ENCODE data around the gene ATF7. TPM values are rescaled to one million over a fixed set of nuclear protein-coding genes. Genes with fewer than 3 reads are reported as not detected.

ATF7 gene
- polyA plus RNA-seq, 1 of the 3 experiments (the other 2 are of a cell fraction), result 12.8 TPM

- H3K9ac ChIP-seq, result no peak overlapping the region
- H3K4me1 ChIP-seq (ENCODE audit: control insufficient read depth in 1 of 2, insufficient read depth in 2 of 2, low read depth in 1 of 2, low read length in 1 of 2), result peaks cover 0 to 5% of the 10 kb centered on the region in 2 experiments; a peak in 2 of 4 replicates
- no peaks in the 10 kb centered on the region for H3K9me2 ChIP-seq
- peak overlapping the region; percentile 43 to 50; a peak in 3 of 4 replicates for H3K27ac ChIP-seq (ENCODE audit: low read depth in 2 of 2, low read length in 1 of 2)
- TF ChIP-seq POLR2AphosphoS5 (IDR thresholded peaks at IDR 0.05; ENCODE audit: low read depth, low read length) (peak; percentile 74; the same call in 1 of the 2 replicates), PBX3 (IDR thresholded peaks at IDR 0.05) (no peak), JUND (IDR thresholded peaks at IDR 0.05) (no peak)
- TF ChIP-seq, protein P1, sequence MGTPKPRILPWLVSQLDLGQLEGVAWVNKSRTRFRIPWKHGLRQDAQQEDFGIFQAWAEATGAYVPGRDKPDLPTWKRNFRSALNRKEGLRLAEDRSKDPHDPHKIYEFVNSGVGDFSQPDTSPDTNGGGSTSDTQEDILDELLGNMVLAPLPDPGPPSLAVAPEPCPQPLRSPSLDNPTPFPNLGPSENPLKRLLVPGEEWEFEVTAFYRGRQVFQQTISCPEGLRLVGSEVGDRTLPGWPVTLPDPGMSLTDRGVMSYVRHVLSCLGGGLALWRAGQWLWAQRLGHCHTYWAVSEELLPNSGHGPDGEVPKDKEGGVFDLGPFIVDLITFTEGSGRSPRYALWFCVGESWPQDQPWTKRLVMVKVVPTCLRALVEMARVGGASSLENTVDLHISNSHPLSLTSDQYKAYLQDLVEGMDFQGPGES (IDR thresholded peaks at IDR 0.05; ENCODE audit: low read depth, low read length), result no peak
- H4K20me1 ChIP-seq (ENCODE audit: insufficient read depth), result peaks cover 77% of the 10 kb centered on the region
- 76% methylated on average over 11 of the region's 12 CpGs for WGBS (ENCODE audit: low lambda C conversion rate)
- peaks cover 40% of the 10 kb centered on the region for H3K79me2 ChIP-seq (ENCODE audit: insufficient read depth)
- peaks cover 84% of the 10 kb centered on the region in 2 experiments for H3K36me3 ChIP-seq (replicated peaks in 1 of 2; ENCODE audit: control insufficient read depth in 1 of 2, insufficient read depth in 2 of 2, low read length in 1 of 2)
- H3K4me2 ChIP-seq, result no peak overlapping the region
- no peak overlapping the region for H2AFZ ChIP-seq (ENCODE audit: low read depth)
- H3F3A ChIP-seq (replicated peaks; ENCODE audit: insufficient read depth), result peaks cover 86% of the 10 kb centered on the region
- H3K27me3 ChIP-seq (ENCODE audit: insufficient read depth), result no peaks in the 10 kb centered on the region
- DNase-seq, result no peak
- POLR2A ChIA-PET, result interaction anchor here (1.5 to 4.4 kb wide), 5 partner anchors 11 to 28 kb away, joined by 5 to 28 read pairs (median 12); partner anchors contain the start of gene TARBP2
- H3K4me3 ChIP-seq (ENCODE audit: low read depth in 2 of 2, low read length in 1 of 2), result no peak overlapping the region
- no peaks in the 10 kb centered on the region for H3K9me3 ChIP-seq
- CTCF ChIA-PET, result interaction anchor here (1.0 to 3.2 kb wide), 10 partner anchors 11 to 155 kb away, joined by 3 to 25 read pairs (median 4); partner anchors contain the start of gene TARBP2
Measured at GRCh38 chr12:53480491-53481442, 145.4 kb downstream of the ATF7 start.

- H4K20me1 ChIP-seq (ENCODE audit: insufficient read depth), result peaks cover 92% of the 10 kb centered on the region
- H3K4me2 ChIP-seq, result no peak overlapping the region
- no peaks in the 10 kb centered on the region for H3K9me3 ChIP-seq
- peaks cover 54% of the 10 kb centered on the region for H3K79me2 ChIP-seq (ENCODE audit: insufficient read depth)
- H3K9ac ChIP-seq, result no peak overlapping the region
- H3K27me3 ChIP-seq (ENCODE audit: insufficient read depth), result no peaks in the 10 kb centered on the region
- ChIA-PET CTCF (interaction anchor here (0.8 to 1.8 kb wide), 5 partner anchors 9 to 154 kb away, joined by 3 to 6 read pairs (median 3); no protein-coding TSS in a partner anchor), POLR2A (no interaction called here)
- no peaks in the 10 kb centered on the region for H3K9me2 ChIP-seq
- H2AFZ ChIP-seq (ENCODE audit: low read depth), result no peak overlapping the region
- WGBS (ENCODE audit: low lambda C conversion rate), result 88% methylated on average over 5 of the region's 5 CpGs
- H3K36me3 ChIP-seq (replicated peaks in 1 of 2; ENCODE audit: control insufficient read depth in 1 of 2, insufficient read depth in 2 of 2, low read length in 1 of 2), result peaks cover 89 to 95% of the 10 kb centered on the region in 2 experiments
- peaks cover 0 to 5% of the 10 kb centered on the region in 2 experiments; a peak in 2 of 4 replicates for H3K4me1 ChIP-seq (ENCODE audit: control insufficient read depth in 1 of 2, insufficient read depth in 2 of 2, low read depth in 1 of 2, low read length in 1 of 2)
- H3F3A ChIP-seq (replicated peaks; ENCODE audit: insufficient read depth), result peaks cover 97% of the 10 kb centered on the region
- no peak for DNase-seq
- no peak overlapping the region for H3K4me3 ChIP-seq (ENCODE audit: low read depth in 2 of 2, low read length in 1 of 2)
- TF ChIP-seq USF2 (IDR thresholded peaks at IDR 0.05; ENCODE audit: borderline replicate concordance, low read depth, low read length) (no peak), MEF2A (IDR thresholded peaks at IDR 0.05; ENCODE audit: borderline replicate concordance, low read depth) (no peak), POLR2AphosphoS5 (IDR thresholded peaks at IDR 0.05; ENCODE audit: low read depth, low read length) (no peak)
- TF ChIP-seq, protein P2, sequence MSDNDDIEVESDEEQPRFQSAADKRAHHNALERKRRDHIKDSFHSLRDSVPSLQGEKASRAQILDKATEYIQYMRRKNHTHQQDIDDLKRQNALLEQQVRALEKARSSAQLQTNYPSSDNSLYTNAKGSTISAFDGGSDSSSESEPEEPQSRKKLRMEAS (IDR thresholded peaks at IDR 0.05; ENCODE audit: low read depth), result no peak
- peak overlapping the region; percentile 39 to 46 for H3K27ac ChIP-seq (ENCODE audit: low read depth in 2 of 2, low read length in 1 of 2)
Measured at GRCh38 chr12:53479331-53479730, 146.9 kb downstream of the ATF7 start.

All from SK-N-SH (cell line).